Endothelial cell (in vitro differentiated cells): ENCODE data around the gene ELFN2. TPM values are rescaled to one million over a fixed set of nuclear protein-coding genes. Genes with fewer than 3 reads are reported as not detected.

Experiments
- DNase-seq: peaks from one replicate; pipeline ENCODE4 v3.0.0; 2021; ENCODE audit warnings: low spot score
- H3K27ac Mint-ChIP-seq: one replicate; pipeline ENCODE4 v1.8.0; 2021; ENCODE audit warnings: mixed read lengths, inconsistent platforms; ENCODE audit not compliant: unreplicated experiment
- H3K27me3 Mint-ChIP-seq: one replicate; pipeline ENCODE4 v1.8.0; 2021; ENCODE audit warnings: mild to moderate bottlenecking, moderate library complexity, mixed read lengths, inconsistent platforms; ENCODE audit not compliant: unreplicated experiment
- H3K36me3 Mint-ChIP-seq: one replicate; pipeline ENCODE4 v1.8.0; 2021; ENCODE audit warnings: mild to moderate bottlenecking, low read depth, mixed read lengths, inconsistent platforms; ENCODE audit not compliant: unreplicated experiment
- H3K4me1 Mint-ChIP-seq: one replicate; pipeline ENCODE4 v1.8.0; 2021; ENCODE audit warnings: mild to moderate bottlenecking, mixed read lengths, inconsistent platforms; ENCODE audit not compliant: unreplicated experiment
- H3K4me3 Mint-ChIP-seq: one replicate; pipeline ENCODE4 v1.8.0; 2021; ENCODE audit warnings: mild to moderate bottlenecking, mixed read lengths, inconsistent platforms; ENCODE audit not compliant: unreplicated experiment
- H3K9me3 Mint-ChIP-seq: one replicate; pipeline ENCODE4 v1.8.0; 2021; ENCODE audit warnings: mixed read lengths, inconsistent platforms; ENCODE audit not compliant: unreplicated experiment
- CTCF ChIP-seq: fragments of 200-600 bp; sonication (generic); IDR thresholded peaks from one replicate; pipeline ENCODE4 v1.5.0; 2021; ENCODE audit warnings: antibody characterized with exemption; ENCODE audit not compliant: unreplicated experiment
- total RNA-seq: library from RNA; stranded (reverse); fragmentation: NEBNext Ultra II Directional; extraction: Animal tissue kit (Norgen Biotek cat#: 25700); gene quantifications from one replicate; pipeline ENCODE4 v1.2.1, GENCODE V29; 2021; ENCODE audit not compliant: unreplicated experiment

The ELFN2 gene
- total RNA-seq, 1 donor from 2014 or later: 1.2 TPM

GRCh38 chr22:37338539-37339246 lies 88.6 kb downstream of the ELFN2 start:
- H3K9me3 Mint-ChIP-seq: no peaks in the 10 kb centered on the region
- no peak for DNase-seq
- TF ChIP-seq CTCF: no peak
- no peaks in the 10 kb centered on the region for H3K36me3 Mint-ChIP-seq
- peaks cover 15% of the 10 kb centered on the region for H3K27me3 Mint-ChIP-seq
- H3K27ac Mint-ChIP-seq: no peak overlapping the region
- H3K4me1 Mint-ChIP-seq: no peaks in the 10 kb centered on the region
- H3K4me3 Mint-ChIP-seq: no peak overlapping the region

- no peak overlapping the region for H3K27ac Mint-ChIP-seq
- no peak overlapping the region for H3K4me3 Mint-ChIP-seq
- H3K4me1 Mint-ChIP-seq: no peaks in the 10 kb centered on the region
- no peak for TF ChIP-seq CTCF
- no peaks in the 10 kb centered on the region for H3K36me3 Mint-ChIP-seq
- no peaks in the 10 kb centered on the region for H3K9me3 Mint-ChIP-seq
- DNase-seq: no peak
- H3K27me3 Mint-ChIP-seq: peaks cover 18% of the 10 kb centered on the region
Observed at GRCh38 chr22:37337204-37337943, 89.9 kb downstream of the ELFN2 start.

GRCh38 chr22:37336579-37336978 lies 90.7 kb downstream of the ELFN2 start:
- H3K9me3 Mint-ChIP-seq: no peaks in the 10 kb centered on the region
- no peak overlapping the region for H3K4me3 Mint-ChIP-seq
- TF ChIP-seq CTCF: no peak
- H3K36me3 Mint-ChIP-seq: no peaks in the 10 kb centered on the region
- no peak for DNase-seq
- no peaks in the 10 kb centered on the region for H3K4me1 Mint-ChIP-seq
- H3K27ac Mint-ChIP-seq: no peak overlapping the region
- peaks cover 18% of the 10 kb centered on the region for H3K27me3 Mint-ChIP-seq

GRCh38 chr22:37335806-37336199 lies 91.5 kb downstream of the ELFN2 start:
- Mint-ChIP-seq H3K9me3 (no peaks in the 10 kb centered on the region), H3K27me3 (peaks cover 18% of the 10 kb centered on the region), H3K36me3 (no peaks in the 10 kb centered on the region), H3K4me1 (no peaks in the 10 kb centered on the region), H3K4me3 (no peak overlapping the region), H3K27ac (no peak overlapping the region)
- no peak for DNase-seq
- no peak for TF ChIP-seq CTCF
